ENCODE results near the gene TIMM22. TPM values are rescaled to one million over a fixed set of nuclear protein-coding genes. Genes with fewer than 3 reads are reported as not detected.

The TIMM22 gene
- total and polyA plus RNA-seq, 2 of the 4 experiments (the other 2 are of a cell fraction) = 12.7 to 12.9 TPM

- ChIA-PET CTCF (no interaction called here), POLR2A (ENCODE audit: unreplicated experiment) (no interaction called here)
- ATAC-seq (ENCODE audit: low read depth) (no peak), DNase-seq (no peak)
- H3K9me3 ChIP-seq (ENCODE audit: control insufficient read depth, insufficient read depth, low read length) = no peaks in the 10 kb centered on the region
- H3K56ac ChIP-seq (ENCODE audit: extremely low read depth, insufficient read depth, low read length) = no peak overlapping the region
- no peak overlapping the region for H2BK20ac ChIP-seq (ENCODE audit: low read depth, low read length)
- no peak overlapping the region for H3K4me2 ChIP-seq (ENCODE audit: low read depth, low read length)
- H3K27ac ChIP-seq (ENCODE audit: insufficient read depth, low read length) = no peak overlapping the region
- H2AK5ac ChIP-seq (ENCODE audit: low read depth, low read length) = no peak overlapping the region
- no peak overlapping the region for H2BK5ac ChIP-seq (ENCODE audit: low read depth, low read length, poor library complexity, severe bottlenecking)
- H4K20me1 ChIP-seq (ENCODE audit: insufficient read depth, low read length) = peaks cover 26% of the 10 kb centered on the region
- no peak overlapping the region for H4K5ac ChIP-seq (ENCODE audit: low read depth, low read length)
- H3K9me1 ChIP-seq (ENCODE audit: insufficient read depth, low read length) = peaks cover 9% of the 10 kb centered on the region; the same call in 1 of the 2 replicates
- H3K4me3 ChIP-seq (ENCODE audit: insufficient read depth, low read depth, low read length) = no peak overlapping the region
- in situ Hi-C loops (cut with MboI; ENCODE audit: low sequenced_read_pairs) (no loop called here), intact Hi-C loops (cut with micrococcal nuclease) (no loop called here), dilution Hi-C loops (cut with HindIII; ENCODE audit: low sequenced_read_pairs, unreplicated experiment) (no loop called here)
- H2BK120ac ChIP-seq (ENCODE audit: low read depth, low read length) = no peak overlapping the region
- H3K9ac ChIP-seq (ENCODE audit: low read depth, low read length) = no peak overlapping the region
- BruUV-seq (replicated peaks) = no TSS peak
- no peak overlapping the region for H4K8ac ChIP-seq (ENCODE audit: low read depth in 2 of 2, low read length in 2 of 2)
- H2BK15ac ChIP-seq (ENCODE audit: low read depth, low read length) = no peak overlapping the region
- no peak overlapping the region for H3K14ac ChIP-seq (replicated peaks; ENCODE audit: low read depth, low read length)
- no peaks in the 10 kb centered on the region for H3K27me3 ChIP-seq (ENCODE audit: control insufficient read depth, insufficient read depth, low read length)
- no peak overlapping the region for H4K91ac ChIP-seq (ENCODE audit: insufficient read depth, low read depth, low read length)
- H3K18ac ChIP-seq (ENCODE audit: low read depth, low read length) = no peak overlapping the region
- TF ChIP-seq BHLHE40 (IDR thresholded peaks at IDR 0.05; ENCODE audit: low read depth, low read length) (no peak), CTCF (conservative IDR thresholded peaks at IDR 0.05; ENCODE audit: low read depth, low read length) (no peak), RFX5 (IDR thresholded peaks at IDR 0.05; ENCODE audit: low read depth, low read length) (no peak), POLR2A (IDR thresholded peaks at IDR 0.05; ENCODE audit: low read depth, low read length) (no peak), ELK1 (IDR thresholded peaks at IDR 0.05; ENCODE audit: borderline replicate concordance, low read depth, low read length) (no peak), SMC3 (IDR thresholded peaks at IDR 0.05; ENCODE audit: low read depth, low read length) (no peak), CHD1 (IDR thresholded peaks at IDR 0.05; ENCODE audit: low read depth, low read length) (no peak), CEBPB (IDR thresholded peaks at IDR 0.05; ENCODE audit: low read depth, low read length) (no peak), FOS (IDR thresholded peaks at IDR 0.05; ENCODE audit: low read depth, low read length) (no peak), MAFK (IDR thresholded peaks at IDR 0.05; ENCODE audit: low read depth, low read length) (no peak), MAZ (IDR thresholded peaks at IDR 0.05; ENCODE audit: borderline replicate concordance, low read depth, low read length) (no peak), RAD21 (IDR thresholded peaks at IDR 0.05; ENCODE audit: low read length) (no peak), USF2 (IDR thresholded peaks at IDR 0.05; ENCODE audit: low read depth, low read length) (no peak)
- H2AFZ ChIP-seq (replicated peaks; ENCODE audit: low read length, poor library complexity) = no peak overlapping the region
- H3K23ac ChIP-seq (ENCODE audit: low read depth, low read length) = no peak overlapping the region
- H3K4ac ChIP-seq (ENCODE audit: low read depth, low read length) = no peak overlapping the region
- H3K4me1 ChIP-seq (ENCODE audit: control insufficient read depth, insufficient read depth, low read length) = peaks cover 17% of the 10 kb centered on the region
- H3K36me3 ChIP-seq (ENCODE audit: control insufficient read depth, insufficient read depth, low read length) = peaks cover 67% of the 10 kb centered on the region
- peaks cover 6 to 23% of the 10 kb centered on the region in 2 experiments; a peak in 2 of 4 replicates for H3K79me1 ChIP-seq (ENCODE audit: low read depth in 1 of 2, low read length in 2 of 2)
- H2AK9ac ChIP-seq (replicated peaks; ENCODE audit: low read depth, low read length, poor library complexity) = no peak overlapping the region
- 83% methylated on average over 12 of the region's 21 CpGs; no CpG with 5 or more reads in 1 of the 2 experiments for WGBS, 2 experiments (ENCODE audit: extremely low coverage in 2 of 2, insufficient read length in 1 of 2)
Observed at GRCh38 chr17:1008008-1008761, 11.3 kb downstream of the TIMM22 start.
